Stimulated activated CD4-positive, alpha-beta T cell treated with anti-CD3 and anti-CD28 coated beads, Interleukin-12 subunit alpha, Interleukin-12 subunit beta, amount 100 ng/mL, for 48 hours (primary cell): ENCODE results near the gene RBCK1.
"Not testable (repeated sequence)": the region's sequence is repeated elsewhere in the genome, so short reads cannot be mapped to it uniquely, and the experiment has no call there.

Experiments used
- DNase-seq, 3 donors: peaks; one replicate each; pipeline ENCODE4 v3.0.0-alpha.2; 2020; ENCODE audit warnings: low read depth in 2 of 3, low spot score in 1 of 3

The RBCK1 gene

GRCh38 chr20:375265-375889, 32.7 kb upstream of the RBCK1 start:
- no peak for DNase-seq

- DNase-seq, result no peak
Observed at GRCh38 chr20:376089-376488, 32.0 kb upstream of the RBCK1 start.

DNA sequence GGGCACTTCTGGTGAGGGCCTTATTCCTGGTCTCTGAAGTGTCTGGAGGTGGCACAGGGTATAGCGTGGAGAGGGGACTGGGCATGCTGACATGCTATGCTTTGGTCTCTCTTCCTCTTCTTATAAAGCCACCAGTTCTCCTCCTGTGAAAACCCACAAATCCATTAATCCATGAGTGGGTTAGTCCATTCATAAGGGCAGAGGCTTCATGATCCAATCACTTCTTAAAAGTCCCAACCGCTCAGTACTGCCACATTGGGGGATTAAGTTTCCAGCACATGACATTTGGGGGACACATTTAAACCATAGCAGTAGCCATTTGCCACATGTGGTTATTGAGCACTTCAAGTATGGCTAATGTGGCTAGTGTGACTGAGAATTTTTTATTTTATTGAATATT, 31.3 kb upstream of the RBCK1 start:
- DNase-seq, result no peak

DNA sequence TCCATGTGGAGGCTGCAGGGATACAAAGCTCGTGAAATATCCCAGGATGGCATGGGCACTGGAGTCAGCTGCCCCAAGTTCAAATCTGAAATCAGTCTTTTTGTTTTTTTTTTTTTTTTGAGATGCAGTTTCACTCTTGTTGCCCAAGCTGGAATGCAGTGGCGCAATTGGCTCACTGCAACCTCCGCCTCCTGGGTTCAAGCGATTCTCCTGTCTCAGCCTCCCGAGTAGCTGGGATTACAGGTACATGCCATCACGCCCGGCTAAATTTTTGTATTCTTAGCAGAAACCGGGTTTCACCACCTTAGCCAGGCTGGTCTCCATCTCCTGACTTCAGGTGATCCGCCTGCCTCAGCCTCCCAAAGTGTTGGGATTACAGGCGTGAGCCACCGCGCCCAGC, 30.5 kb upstream of the RBCK1 start:
- not testable (repeated sequence) for DNase-seq

DNA sequence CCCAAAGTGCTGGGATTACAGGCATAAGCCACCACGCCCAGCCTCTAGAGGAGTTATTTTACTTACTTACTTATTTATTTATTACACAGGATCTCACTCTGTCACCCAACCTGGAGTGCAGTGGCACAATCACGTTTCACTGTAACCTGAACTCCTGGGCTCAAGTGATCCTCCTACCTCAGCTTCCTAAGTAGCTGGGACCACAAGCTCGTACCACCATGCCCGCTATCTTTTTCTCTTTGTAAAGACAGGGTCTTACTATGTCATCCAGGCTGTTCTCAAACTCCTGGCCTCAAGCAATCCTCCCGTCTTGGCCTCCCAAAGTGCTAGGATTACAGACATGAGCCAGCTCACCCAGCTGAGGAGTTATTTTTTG, 29.1 kb upstream of the RBCK1 start:
- DNase-seq, result no peak

- DNase-seq, result peak; percentile 48 to 71 (median 57)
Observed at GRCh38 chr20:380763-381580, 27.1 kb upstream of the RBCK1 start.

DNA sequence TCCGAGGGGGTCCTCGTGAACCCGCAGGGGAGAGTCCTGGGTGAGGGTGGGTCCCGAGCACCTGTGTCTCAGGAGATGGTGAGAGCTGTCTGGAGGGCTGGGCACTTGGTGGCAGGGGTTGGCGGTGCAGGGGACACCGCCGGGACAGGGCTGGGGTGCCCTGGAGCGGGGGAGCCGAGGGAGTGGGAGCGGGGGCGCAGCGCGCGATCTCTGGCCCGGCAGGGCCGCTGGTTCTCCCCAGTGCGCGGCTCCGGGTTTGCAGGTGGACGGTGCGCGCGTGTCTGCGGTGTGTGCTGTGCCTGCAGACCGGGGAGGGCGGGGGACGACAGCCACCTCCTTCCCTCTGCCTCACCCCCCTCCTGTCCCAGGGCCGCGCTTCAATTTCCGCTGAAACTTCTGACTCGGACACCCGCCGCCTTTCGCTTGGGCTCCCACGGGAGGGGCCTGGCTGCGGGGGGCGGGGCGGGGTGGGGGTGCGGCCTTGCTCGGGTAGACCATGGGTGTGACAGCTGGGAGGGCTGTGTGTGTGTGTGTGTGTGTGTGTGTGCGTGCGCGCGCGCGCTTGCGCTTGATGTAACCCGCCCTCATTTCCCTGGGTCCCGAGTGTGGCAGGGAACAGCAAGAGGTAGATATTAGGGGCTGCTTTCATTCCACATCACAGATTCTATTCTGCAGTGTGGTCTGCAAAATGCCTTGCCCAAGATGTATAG, 26.4 kb upstream of the RBCK1 start:
- DNase-seq, result peak; percentile 61 to 68 (median 63)

DNA sequence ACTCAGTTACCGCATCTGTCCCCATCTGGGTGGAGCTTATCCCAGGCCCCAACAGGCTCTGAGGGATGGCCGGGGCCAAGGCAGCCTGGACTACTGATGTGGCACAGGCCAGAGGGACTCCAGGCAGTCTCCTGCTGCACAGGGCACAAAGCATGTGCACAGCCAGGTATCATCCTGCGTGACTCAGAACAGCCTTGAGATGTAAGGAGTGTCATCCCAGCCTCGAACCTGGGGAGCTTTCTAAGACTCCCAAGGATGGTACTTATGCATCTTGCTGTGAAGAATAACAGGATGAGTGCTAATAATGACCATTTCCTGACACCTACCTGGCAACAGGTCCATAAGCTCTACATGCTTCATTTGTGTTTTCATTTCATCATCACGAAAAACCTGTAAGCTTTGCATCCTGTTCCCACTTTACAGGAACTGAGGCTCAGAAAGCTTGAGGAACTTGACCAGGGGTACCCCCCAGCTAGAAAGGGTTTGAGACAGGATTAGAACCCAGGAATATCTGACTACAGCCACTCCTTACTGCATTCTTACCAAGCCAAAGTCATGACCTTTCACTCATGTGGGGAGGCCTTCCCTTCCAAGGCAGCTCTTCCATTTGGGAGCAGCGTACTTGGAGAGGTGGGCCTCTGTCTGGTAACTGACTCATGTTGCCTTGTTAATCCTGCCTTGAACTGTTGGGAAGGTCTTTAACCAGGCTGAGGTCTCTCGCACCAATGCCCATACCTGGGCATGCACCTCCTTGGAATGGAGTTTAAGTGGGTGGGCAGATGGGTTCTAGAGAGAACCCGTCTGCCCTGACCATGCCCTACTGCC, 25.6 kb upstream of the RBCK1 start:
- DNase-seq, result no peak

DNA sequence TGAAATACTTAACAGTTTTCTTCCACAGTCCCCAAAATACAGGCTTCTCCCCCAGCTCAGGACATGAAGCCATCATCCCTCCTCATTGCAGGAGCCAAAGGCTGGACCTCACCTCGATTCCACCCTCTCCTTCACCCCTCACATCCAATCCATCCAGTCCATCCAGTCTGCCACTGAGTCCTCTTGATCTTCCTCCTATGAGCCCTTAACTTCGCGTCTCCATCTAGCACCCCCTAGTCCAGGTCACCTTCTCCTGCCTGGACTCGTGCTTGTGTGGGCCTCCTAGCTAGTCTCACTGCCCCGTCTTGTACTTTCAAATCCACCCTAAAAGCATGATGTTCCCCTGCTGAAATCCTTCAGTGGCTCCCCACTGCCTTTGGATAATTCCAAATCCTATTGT, 24.2 kb upstream of the RBCK1 start:
- DNase-seq, result no peak

- DNase-seq, result no peak
Observed at GRCh38 chr20:384723-385122, 23.4 kb upstream of the RBCK1 start.

DNA sequence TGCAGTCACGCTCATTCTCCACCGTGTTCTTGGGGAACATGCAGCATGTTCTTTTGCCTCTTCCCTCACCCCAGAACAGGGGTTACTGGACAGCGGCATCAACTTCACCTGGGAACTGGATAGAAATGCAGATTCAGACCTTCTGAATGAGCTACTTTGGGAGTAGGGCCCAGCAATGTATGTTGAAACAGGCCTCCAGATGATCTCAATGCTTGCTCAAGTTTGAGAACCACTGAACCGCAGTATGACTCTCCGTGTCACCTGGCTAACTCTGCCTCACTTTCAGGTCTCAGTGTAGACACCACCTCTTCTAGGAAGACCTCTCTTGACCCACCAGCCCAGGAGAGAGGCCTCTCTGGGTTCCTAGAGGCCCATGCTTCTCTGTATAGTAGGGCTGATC, 22.7 kb upstream of the RBCK1 start:
- DNase-seq, result no peak

GRCh38 chr20:386634-387033, 21.5 kb upstream of the RBCK1 start:
- not testable (repeated sequence) for DNase-seq

DNA sequence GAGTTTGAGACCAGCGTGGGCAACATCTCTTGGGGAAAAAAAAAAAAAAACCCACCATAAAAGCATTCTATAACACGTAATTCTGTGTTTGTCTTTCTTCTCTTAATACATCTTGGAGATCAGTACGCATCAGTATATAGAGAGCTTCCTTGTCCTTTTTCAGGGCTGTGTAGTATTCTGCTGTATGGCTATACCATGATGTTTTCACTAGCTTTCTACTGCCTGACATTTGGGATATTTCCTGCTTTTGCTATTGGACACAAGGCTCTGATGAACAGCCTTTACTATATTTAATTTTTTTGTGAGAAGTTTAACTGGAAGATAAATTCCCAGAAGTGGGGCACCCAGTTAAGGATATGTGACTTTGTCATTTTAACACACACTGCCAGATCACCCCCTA, 20.6 kb upstream of the RBCK1 start:
- DNase-seq, result no peak

- DNase-seq, result no peak
Observed at GRCh38 chr20:388034-388994, 19.8 kb upstream of the RBCK1 start.

DNA sequence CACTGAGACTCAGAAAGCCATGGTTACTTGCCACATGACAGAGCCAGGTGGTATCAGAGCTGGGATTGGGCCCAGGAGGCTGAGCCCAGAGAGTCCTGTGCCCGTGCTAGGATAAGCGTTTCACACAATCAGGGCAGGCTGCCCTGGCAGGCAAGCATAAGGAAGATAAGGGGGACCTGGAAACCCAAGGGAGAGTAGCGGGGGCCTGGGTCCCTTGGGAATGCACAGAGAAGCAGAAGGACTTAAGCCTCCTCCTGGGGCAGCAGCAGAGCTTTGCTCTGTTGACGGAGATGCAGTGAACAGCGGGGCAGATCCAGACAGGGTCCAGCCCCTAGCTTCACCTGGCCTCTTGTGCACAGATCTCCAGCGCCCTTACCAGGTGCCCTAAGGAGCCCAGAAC, 18.9 kb upstream of the RBCK1 start:
- no peak for DNase-seq

GRCh38 chr20:391041-391711, 16.9 kb upstream of the RBCK1 start:
- DNase-seq, result no peak

- DNase-seq, result not testable (repeated sequence)
Observed at GRCh38 chr20:393296-393695, 14.8 kb upstream of the RBCK1 start.

GRCh38 chr20:396252-396618, 11.9 kb upstream of the RBCK1 start:
- DNase-seq, result no peak

DNA sequence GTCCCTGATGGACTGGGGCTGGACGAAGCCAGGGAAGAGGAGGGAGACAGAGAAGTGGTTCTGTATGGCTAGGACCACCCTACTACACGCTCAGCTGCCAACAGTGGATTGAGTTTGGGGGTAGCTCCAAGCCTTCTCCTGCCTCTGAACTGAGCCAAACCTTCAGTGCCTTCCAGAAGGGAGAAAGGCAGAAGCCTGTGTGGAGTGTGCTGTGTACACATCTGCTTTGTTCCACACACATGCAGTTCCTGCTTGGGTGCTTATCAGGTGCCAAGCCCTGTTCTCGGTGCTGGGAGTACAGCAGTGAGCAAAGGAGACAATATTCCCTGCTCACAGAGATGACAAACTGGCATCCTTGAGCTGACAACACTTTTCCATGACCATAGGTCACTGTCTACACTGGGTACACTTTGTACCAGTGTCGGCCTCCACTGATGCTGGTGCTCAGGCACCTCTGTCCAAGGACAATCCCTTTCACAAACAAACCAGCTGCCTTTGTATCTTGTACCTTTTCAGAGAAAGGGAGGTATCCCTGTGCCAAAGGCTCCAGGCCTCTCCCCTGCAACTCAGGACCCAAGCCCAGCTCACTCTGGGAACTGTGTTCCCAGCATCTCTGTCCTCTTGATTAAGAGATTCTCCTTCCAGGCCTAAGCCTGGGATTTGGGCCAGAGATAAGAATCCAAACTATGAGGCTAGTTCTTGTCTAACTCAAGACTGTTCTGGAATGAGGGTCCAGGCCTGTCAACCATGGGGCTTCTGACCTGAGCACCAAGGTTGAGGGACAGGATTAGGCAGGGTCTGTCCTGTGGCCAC, 11.3 kb upstream of the RBCK1 start:
- DNase-seq, result no peak
